Measurements from ENCODE around the gene MLLT6.
A peak's percentile ranks its signal among the peaks of the same experiment; 100 is the strongest.
"Not testable (repeated sequence)": the region's sequence is repeated elsewhere in the genome, so short reads cannot be mapped to it uniquely, and the experiment has no call there.

The MLLT6 gene

GRCh38 chr17:38721802-38722201 lies 16.7 kb downstream of the MLLT6 start:
- CTCF ChIA-PET: interaction anchor here (2.0 kb wide), 1 partner anchor 45 kb away, joined by 6 read pairs; no protein-coding TSS in a partner anchor

GRCh38 chr17:38724337-38724988 lies 19.4 kb downstream of the MLLT6 start:
- peak; percentile 50 to 78 (median 72) for DNase-seq
- Histone ChIP-seq H3K9me3 (ENCODE audit: control extremely low read depth in 1 of 5, control insufficient read depth in 4 of 5, insufficient read depth in 2 of 5, low read depth in 1 of 5, low read length in 4 of 5) (no peaks in the 10 kb centered on the region), H3K4me3 (ENCODE audit: control insufficient read depth in 1 of 7, extremely low read depth in 1 of 7, insufficient read depth in 4 of 7, low read depth in 2 of 7, low read length in 6 of 7) (peak overlapping the region in 1 of 7 experiments; percentile 25), H3K27me3 (replicated peaks in 2 of 5; ENCODE audit: control insufficient read depth in 4 of 5, insufficient read depth in 5 of 5, low read length in 4 of 5) (no peaks in the 10 kb centered on the region), H3K36me3 (ENCODE audit: control insufficient read depth in 4 of 4, insufficient read depth in 4 of 4, low read length in 3 of 4) (peaks cover 5 to 41% (median 20%) of the 10 kb centered on the region in 4 experiments), H3K27ac (ENCODE audit: insufficient read depth in 1 of 2, low read depth in 1 of 2, low read length in 2 of 2, poor library complexity in 1 of 2, severe bottlenecking in 2 of 2) (no peak overlapping the region), H3K4me1 (ENCODE audit: control extremely low read depth in 1 of 4, control insufficient read depth in 4 of 4, insufficient read depth in 4 of 4, low read length in 3 of 4) (peaks cover 5 to 33% (median 27%) of the 10 kb centered on the region in 4 experiments)
- WGBS (ENCODE audit: insufficient coverage): 39% methylated on average over 7 of the region's 16 CpGs
- ChIA-PET CTCF (interaction anchor here (1.0 to 3.0 kb wide), 7 partner anchors 10 to 50 kb away, joined by 3 to 18 read pairs (median 4); partner anchors contain the start of genes EPOP and MLLT6), POLR2A (interaction anchor here (0.6 to 1.7 kb wide), 5 partner anchors 12 to 1111 kb away, joined by 3 to 7 read pairs (median 3); partner anchors contain the start of gene MLLT6)

More at GRCh38 chr17:38721802-38722201, 16.7 kb downstream of the MLLT6 start:
- Histone ChIP-seq H3K4me3 (ENCODE audit: control insufficient read depth in 1 of 7, extremely low read depth in 1 of 7, insufficient read depth in 4 of 7, low read depth in 2 of 7, low read length in 6 of 7) (no peak overlapping the region), H3K9me3 (ENCODE audit: control extremely low read depth in 1 of 5, control insufficient read depth in 4 of 5, insufficient read depth in 2 of 5, low read depth in 1 of 5, low read length in 4 of 5) (no peaks in the 10 kb centered on the region), H3K36me3 (ENCODE audit: control insufficient read depth in 4 of 4, insufficient read depth in 4 of 4, low read length in 3 of 4) (peaks cover 14 to 60% (median 38%) of the 10 kb centered on the region in 4 experiments), H3K27me3 (replicated peaks in 2 of 5; ENCODE audit: control insufficient read depth in 4 of 5, insufficient read depth in 5 of 5, low read length in 4 of 5) (no peaks in the 10 kb centered on the region), H3K4me1 (ENCODE audit: control extremely low read depth in 1 of 4, control insufficient read depth in 4 of 4, insufficient read depth in 4 of 4, low read length in 3 of 4) (peaks cover 0 to 14% (median 7%) of the 10 kb centered on the region in 4 experiments), H3K27ac (ENCODE audit: insufficient read depth in 1 of 2, low read depth in 1 of 2, low read length in 2 of 2, poor library complexity in 1 of 2, severe bottlenecking in 2 of 2) (no peak overlapping the region)
- 95% methylated on average over 8 of the region's 16 CpGs for WGBS (ENCODE audit: insufficient coverage)
- DNase-seq: no peak
- POLR2A ChIA-PET: interaction anchor here (0.8 kb wide), 1 partner anchor 11 kb away, joined by 3 read pairs; no protein-coding TSS in a partner anchor

GRCh38 chr17:38725066-38725465 lies 20.0 kb downstream of the MLLT6 start:
- no peak overlapping the region for H3K4me3 ChIP-seq (ENCODE audit: control insufficient read depth in 1 of 7, extremely low read depth in 1 of 7, insufficient read depth in 4 of 7, low read depth in 2 of 7, low read length in 6 of 7)
- no peaks in the 10 kb centered on the region for H3K27me3 ChIP-seq (replicated peaks in 2 of 5; ENCODE audit: control insufficient read depth in 4 of 5, insufficient read depth in 5 of 5, low read length in 4 of 5)
- ChIA-PET POLR2A (interaction anchor here (0.6 to 1.3 kb wide), 2 partner anchors 23 to 1112 kb away, joined by 3 read pairs; no protein-coding TSS in a partner anchor), CTCF (interaction anchor here (1.3 to 3.0 kb wide), 4 partner anchors 11 to 30 kb away, joined by 3 to 18 read pairs (median 12); partner anchors contain the start of gene MLLT6)
- 94% methylated on average over 9 of the region's 10 CpGs for WGBS (ENCODE audit: insufficient coverage)
- DNase-seq: no peak
- peaks cover 5 to 37% (median 32%) of the 10 kb centered on the region in 4 experiments for H3K4me1 ChIP-seq (ENCODE audit: control extremely low read depth in 1 of 4, control insufficient read depth in 4 of 4, insufficient read depth in 4 of 4, low read length in 3 of 4)
- H3K36me3 ChIP-seq (ENCODE audit: control insufficient read depth in 4 of 4, insufficient read depth in 4 of 4, low read length in 3 of 4): peaks cover 5 to 36% (median 17%) of the 10 kb centered on the region in 4 experiments
- H3K9me3 ChIP-seq (ENCODE audit: control extremely low read depth in 1 of 5, control insufficient read depth in 4 of 5, insufficient read depth in 2 of 5, low read depth in 1 of 5, low read length in 4 of 5): no peaks in the 10 kb centered on the region
- no peak overlapping the region for H3K27ac ChIP-seq (ENCODE audit: insufficient read depth in 1 of 2, low read depth in 1 of 2, low read length in 2 of 2, poor library complexity in 1 of 2, severe bottlenecking in 2 of 2)

GRCh38 chr17:38726145-38726544 lies 21.1 kb downstream of the MLLT6 start:
- DNase-seq; H3K9me3 ChIP-seq (ENCODE audit: control extremely low read depth in 1 of 5, control insufficient read depth in 4 of 5, insufficient read depth in 2 of 5, low read depth in 1 of 5, low read length in 4 of 5); H3K27me3 ChIP-seq (replicated peaks in 2 of 5; ENCODE audit: control insufficient read depth in 4 of 5, insufficient read depth in 5 of 5, low read length in 4 of 5); POLR2A ChIA-PET; CTCF ChIA-PET; H3K27ac ChIP-seq (ENCODE audit: insufficient read depth in 1 of 2, low read depth in 1 of 2, low read length in 2 of 2, poor library complexity in 1 of 2, severe bottlenecking in 2 of 2); H3K4me3 ChIP-seq (ENCODE audit: control insufficient read depth in 1 of 7, extremely low read depth in 1 of 7, insufficient read depth in 4 of 7, low read depth in 2 of 7, low read length in 6 of 7): not testable (repeated sequence)
- peaks cover 1 to 26% (median 10%) of the 10 kb centered on the region in 4 experiments for H3K36me3 ChIP-seq (ENCODE audit: control insufficient read depth in 4 of 4, insufficient read depth in 4 of 4, low read length in 3 of 4)
- H3K4me1 ChIP-seq (ENCODE audit: control extremely low read depth in 1 of 4, control insufficient read depth in 4 of 4, insufficient read depth in 4 of 4, low read length in 3 of 4): peaks cover 5 to 46% (median 40%) of the 10 kb centered on the region in 4 experiments
- no CpG with 5 or more reads among the region's 8 CpGs for WGBS (ENCODE audit: insufficient coverage)

GRCh38 chr17:38727736-38728135 lies 22.7 kb downstream of the MLLT6 start:
- POLR2A ChIA-PET: no interaction called here
- H3K4me1 ChIP-seq (ENCODE audit: control extremely low read depth in 1 of 4, control insufficient read depth in 4 of 4, insufficient read depth in 4 of 4, low read length in 3 of 4): peaks cover 8 to 59% (median 51%) of the 10 kb centered on the region in 4 experiments
- WGBS (ENCODE audit: insufficient coverage): 100% methylated on average over 1 of the region's 5 CpGs
- no peak for DNase-seq
- no peaks in the 10 kb centered on the region for H3K9me3 ChIP-seq (ENCODE audit: control extremely low read depth in 1 of 5, control insufficient read depth in 4 of 5, insufficient read depth in 2 of 5, low read depth in 1 of 5, low read length in 4 of 5)
- CTCF ChIA-PET: interaction anchor here (1.0 to 3.0 kb wide), 8 partner anchors 17 to 58 kb away, joined by 3 to 11 read pairs (median 4); no protein-coding TSS in a partner anchor
- H3K27me3 ChIP-seq (replicated peaks in 2 of 5; ENCODE audit: control insufficient read depth in 4 of 5, insufficient read depth in 5 of 5, low read length in 4 of 5): no peaks in the 10 kb centered on the region
- no peak overlapping the region for H3K27ac ChIP-seq (ENCODE audit: insufficient read depth in 1 of 2, low read depth in 1 of 2, low read length in 2 of 2, poor library complexity in 1 of 2, severe bottlenecking in 2 of 2)
- peak overlapping the region in 1 of 7 experiments; percentile 13 for H3K4me3 ChIP-seq (ENCODE audit: control insufficient read depth in 1 of 7, extremely low read depth in 1 of 7, insufficient read depth in 4 of 7, low read depth in 2 of 7, low read length in 6 of 7)
- peaks cover 0 to 14% (median 3%) of the 10 kb centered on the region in 4 experiments for H3K36me3 ChIP-seq (ENCODE audit: control insufficient read depth in 4 of 4, insufficient read depth in 4 of 4, low read length in 3 of 4)

GRCh38 chr17:38728290-38728831 lies 23.3 kb downstream of the MLLT6 start:
- ChIA-PET CTCF (interaction anchor here (0.7 to 3.0 kb wide), 11 partner anchors 12 to 219 kb away, joined by 3 to 11 read pairs (median 4); no protein-coding TSS in a partner anchor), POLR2A (no interaction called here)
- H3K27ac ChIP-seq (ENCODE audit: insufficient read depth in 1 of 2, low read depth in 1 of 2, low read length in 2 of 2, poor library complexity in 1 of 2, severe bottlenecking in 2 of 2): no peak overlapping the region
- peak; percentile 32 to 66 (median 65) for DNase-seq
- peaks cover 0 to 16% (median 3%) of the 10 kb centered on the region in 4 experiments for H3K36me3 ChIP-seq (ENCODE audit: control insufficient read depth in 4 of 4, insufficient read depth in 4 of 4, low read length in 3 of 4)
- H3K4me3 ChIP-seq (ENCODE audit: control insufficient read depth in 1 of 7, extremely low read depth in 1 of 7, insufficient read depth in 4 of 7, low read depth in 2 of 7, low read length in 6 of 7): peak overlapping the region in 1 of 7 experiments; percentile 24
- H3K9me3 ChIP-seq (ENCODE audit: control extremely low read depth in 1 of 5, control insufficient read depth in 4 of 5, insufficient read depth in 2 of 5, low read depth in 1 of 5, low read length in 4 of 5): no peaks in the 10 kb centered on the region
- no peaks in the 10 kb centered on the region for H3K27me3 ChIP-seq (replicated peaks in 2 of 5; ENCODE audit: control insufficient read depth in 4 of 5, insufficient read depth in 5 of 5, low read length in 4 of 5)
- peaks cover 8 to 59% (median 51%) of the 10 kb centered on the region in 4 experiments for H3K4me1 ChIP-seq (ENCODE audit: control extremely low read depth in 1 of 4, control insufficient read depth in 4 of 4, insufficient read depth in 4 of 4, low read length in 3 of 4)
- 29% methylated on average over 7 of the region's 8 CpGs for WGBS (ENCODE audit: insufficient coverage)
